Nephron (organoid): Measurements from ENCODE around the gene DACT2.

Source experiments
- H3K27ac Mint-ChIP-seq, 3 experiments: 2 replicates each; pipeline ENCODE4 v1.8.0; 2020; ENCODE audit warnings: mixed read lengths in 3 of 3, mild to moderate bottlenecking in 2 of 3, moderate library complexity in 1 of 3
- H3K27me3 Mint-ChIP-seq: 2 replicates; pipeline ENCODE4 v1.8.0; 2021; ENCODE audit warnings: low read depth, mild to moderate bottlenecking, moderate library complexity, mixed read lengths
- H3K36me3 Mint-ChIP-seq: 2 replicates; pipeline ENCODE4 v1.8.0; 2020; ENCODE audit warnings: low read depth, mixed read lengths
- H3K4me1 Mint-ChIP-seq: 2 replicates; pipeline ENCODE4 v1.8.0; 2020; ENCODE audit warnings: mixed read lengths
- H3K4me3 Mint-ChIP-seq, 3 experiments: 2 replicates each; pipeline ENCODE4 v1.8.0; 2020; ENCODE audit warnings: mild to moderate bottlenecking in 3 of 3, mixed read lengths in 3 of 3, moderate library complexity in 2 of 3
- H3K9me3 Mint-ChIP-seq: 2 replicates; pipeline ENCODE4 v1.8.0; 2020; ENCODE audit warnings: mixed read lengths
- TF ChIP-seq, protein P1 (sequence below), 3 experiments: fragments of 200-600 bp; sonication (generic); IDR thresholded peaks; one replicate each; pipeline ENCODE4 v1.5.0; 2021; ENCODE audit warnings: antibody characterized with exemption in 3 of 3; ENCODE audit not compliant: unreplicated experiment in 3 of 3

Gene DACT2

DNA sequence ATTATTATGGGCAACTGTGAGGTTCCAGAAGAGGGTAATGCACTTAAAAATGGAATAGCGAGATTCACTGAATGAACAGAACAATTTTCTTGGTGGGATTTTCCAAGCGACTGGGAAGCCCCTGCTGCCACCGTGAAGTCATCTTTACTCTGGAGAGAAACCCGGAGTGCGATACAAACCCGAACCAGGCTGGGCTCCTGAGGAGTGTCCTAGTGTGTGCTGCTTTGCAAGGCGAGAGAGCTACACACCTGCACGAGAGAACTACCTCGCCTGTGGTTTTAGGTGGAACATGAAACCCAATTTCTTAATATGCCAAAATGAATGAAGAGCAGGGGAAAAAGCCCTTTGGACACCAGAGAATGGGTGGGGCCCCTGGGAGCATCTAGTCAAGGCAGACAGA lies 33.5 kb upstream of the DACT2 start:
- Mint-ChIP-seq H3K27ac (no peak overlapping the region), H3K4me3 (no peak overlapping the region), H3K27me3 (peaks cover 15% of the 10 kb centered on the region), H3K9me3 (peaks cover 23% of the 10 kb centered on the region), H3K4me1 (peaks cover 15% of the 10 kb centered on the region), H3K36me3 (no peaks in the 10 kb centered on the region)
- TF ChIP-seq, protein P1, sequence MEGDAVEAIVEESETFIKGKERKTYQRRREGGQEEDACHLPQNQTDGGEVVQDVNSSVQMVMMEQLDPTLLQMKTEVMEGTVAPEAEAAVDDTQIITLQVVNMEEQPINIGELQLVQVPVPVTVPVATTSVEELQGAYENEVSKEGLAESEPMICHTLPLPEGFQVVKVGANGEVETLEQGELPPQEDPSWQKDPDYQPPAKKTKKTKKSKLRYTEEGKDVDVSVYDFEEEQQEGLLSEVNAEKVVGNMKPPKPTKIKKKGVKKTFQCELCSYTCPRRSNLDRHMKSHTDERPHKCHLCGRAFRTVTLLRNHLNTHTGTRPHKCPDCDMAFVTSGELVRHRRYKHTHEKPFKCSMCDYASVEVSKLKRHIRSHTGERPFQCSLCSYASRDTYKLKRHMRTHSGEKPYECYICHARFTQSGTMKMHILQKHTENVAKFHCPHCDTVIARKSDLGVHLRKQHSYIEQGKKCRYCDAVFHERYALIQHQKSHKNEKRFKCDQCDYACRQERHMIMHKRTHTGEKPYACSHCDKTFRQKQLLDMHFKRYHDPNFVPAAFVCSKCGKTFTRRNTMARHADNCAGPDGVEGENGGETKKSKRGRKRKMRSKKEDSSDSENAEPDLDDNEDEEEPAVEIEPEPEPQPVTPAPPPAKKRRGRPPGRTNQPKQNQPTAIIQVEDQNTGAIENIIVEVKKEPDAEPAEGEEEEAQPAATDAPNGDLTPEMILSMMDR (IDR thresholded peaks at IDR 0.05; ENCODE audit: unreplicated experiment in 3 of 3): no peak

DNA sequence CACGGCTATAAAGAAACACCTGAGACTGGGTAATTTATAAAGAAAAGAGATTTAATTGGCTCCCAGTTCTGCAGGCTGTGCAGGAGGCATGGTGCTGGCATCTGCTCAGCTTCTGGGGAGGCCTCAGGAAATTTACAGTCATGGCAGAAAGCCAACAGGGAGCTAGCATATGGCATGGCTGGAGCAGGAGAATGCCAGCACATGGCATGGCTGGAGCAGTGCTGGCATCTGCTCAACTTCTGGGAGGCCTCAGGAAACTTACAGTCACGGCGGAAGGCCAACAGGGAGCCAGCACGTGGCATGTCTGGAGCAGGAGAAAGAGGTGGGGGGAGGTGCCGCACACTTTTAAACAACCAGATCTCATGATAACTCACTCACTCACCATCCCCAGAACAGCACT lies 32.5 kb upstream of the DACT2 start:
- no peak overlapping the region for H3K27ac Mint-ChIP-seq
- H3K4me3 Mint-ChIP-seq: no peak overlapping the region
- H3K9me3 Mint-ChIP-seq: peaks cover 23% of the 10 kb centered on the region
- TF ChIP-seq, protein P1 (IDR thresholded peaks at IDR 0.05; ENCODE audit: unreplicated experiment in 3 of 3): no peak
- H3K27me3 Mint-ChIP-seq: peaks cover 16% of the 10 kb centered on the region
- H3K4me1 Mint-ChIP-seq: peaks cover 15% of the 10 kb centered on the region
- H3K36me3 Mint-ChIP-seq: no peaks in the 10 kb centered on the region

DNA sequence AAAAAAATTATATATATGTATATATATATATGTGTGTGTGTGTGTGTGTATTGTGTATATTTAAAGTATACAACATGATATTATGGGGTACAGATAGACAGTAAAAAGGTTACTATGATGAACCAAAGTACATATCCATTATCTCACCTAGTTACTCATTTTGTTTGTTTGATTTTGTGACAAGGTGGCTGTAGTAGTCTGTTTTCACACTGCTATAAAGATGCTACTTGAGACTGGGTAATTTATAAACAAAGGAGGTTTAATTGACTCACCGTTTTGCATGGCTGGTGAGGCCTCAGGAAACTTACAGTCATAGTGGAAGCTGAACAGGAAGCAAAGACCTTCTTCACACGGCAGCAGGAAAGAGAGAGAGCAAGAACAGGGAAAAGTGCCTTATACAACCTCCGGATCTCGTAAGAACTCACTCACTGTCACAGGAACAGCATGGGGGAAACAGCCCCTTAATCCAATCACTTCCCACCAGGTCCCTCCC lies 30.2 kb upstream of the DACT2 start:
- H3K4me1 Mint-ChIP-seq: peaks cover 9% of the 10 kb centered on the region
- no peak overlapping the region for H3K4me3 Mint-ChIP-seq
- peaks cover 21% of the 10 kb centered on the region for H3K27me3 Mint-ChIP-seq
- H3K36me3 Mint-ChIP-seq: no peaks in the 10 kb centered on the region
- TF ChIP-seq, protein P1 (IDR thresholded peaks at IDR 0.05; ENCODE audit: unreplicated experiment in 3 of 3): no peak
- H3K27ac Mint-ChIP-seq: no peak overlapping the region
- peaks cover 21% of the 10 kb centered on the region for H3K9me3 Mint-ChIP-seq

DNA sequence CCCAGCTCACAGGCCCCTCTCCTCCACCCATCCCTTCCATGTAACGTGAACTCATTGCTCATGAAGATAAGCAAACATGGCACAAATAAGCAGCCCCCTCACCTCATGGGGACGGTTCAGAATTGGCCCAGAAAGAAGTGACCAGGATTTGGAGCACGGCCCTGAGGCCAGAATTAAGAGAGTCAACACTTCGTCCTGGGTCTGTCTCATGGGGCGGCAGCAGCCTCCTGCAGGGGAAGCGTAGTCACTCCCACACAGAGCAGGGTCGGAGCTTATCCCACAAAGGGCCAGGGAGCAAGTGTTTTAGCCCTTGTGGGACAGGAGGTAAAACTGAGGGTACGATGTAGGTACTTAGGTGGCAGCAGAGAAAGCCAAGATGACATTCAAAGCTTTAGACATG lies 28.6 kb upstream of the DACT2 start:
- TF ChIP-seq, protein P1 (IDR thresholded peaks at IDR 0.05; ENCODE audit: unreplicated experiment in 3 of 3): no peak
- Mint-ChIP-seq H3K27me3 (peaks cover 26% of the 10 kb centered on the region), H3K36me3 (no peaks in the 10 kb centered on the region), H3K27ac (no peak overlapping the region), H3K4me3 (no peak overlapping the region), H3K4me1 (peaks cover 18% of the 10 kb centered on the region), H3K9me3 (peaks cover 21% of the 10 kb centered on the region)

DNA sequence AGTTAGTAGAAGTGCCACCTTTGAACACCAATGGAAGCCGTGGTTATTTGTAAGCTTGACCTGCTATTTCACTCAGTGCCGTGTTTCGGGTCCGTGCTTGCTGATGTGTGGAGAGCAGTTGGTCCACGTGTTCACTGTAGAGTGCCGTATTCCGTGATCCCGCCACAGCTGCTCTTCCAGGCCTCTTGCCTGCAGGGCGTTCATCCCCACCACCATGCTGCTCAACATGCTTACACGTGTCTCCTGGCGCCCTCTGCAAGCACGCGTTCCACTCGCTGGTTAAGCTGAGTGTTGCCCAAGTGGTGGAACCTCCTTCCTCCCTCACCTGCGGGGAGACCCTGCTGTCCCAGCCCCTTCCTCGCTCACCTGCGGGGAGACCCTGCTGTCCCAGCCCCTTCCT lies 28.0 kb upstream of the DACT2 start:
- Mint-ChIP-seq H3K4me3 (no peak overlapping the region), H3K4me1 (peaks cover 18% of the 10 kb centered on the region), H3K36me3 (no peaks in the 10 kb centered on the region), H3K9me3 (peaks cover 21% of the 10 kb centered on the region), H3K27me3 (peaks cover 29% of the 10 kb centered on the region), H3K27ac (peak overlapping the region in 1 of 3 experiments; percentile 68)
- TF ChIP-seq, protein P1 (IDR thresholded peaks at IDR 0.05; ENCODE audit: unreplicated experiment in 3 of 3): no peak

DNA sequence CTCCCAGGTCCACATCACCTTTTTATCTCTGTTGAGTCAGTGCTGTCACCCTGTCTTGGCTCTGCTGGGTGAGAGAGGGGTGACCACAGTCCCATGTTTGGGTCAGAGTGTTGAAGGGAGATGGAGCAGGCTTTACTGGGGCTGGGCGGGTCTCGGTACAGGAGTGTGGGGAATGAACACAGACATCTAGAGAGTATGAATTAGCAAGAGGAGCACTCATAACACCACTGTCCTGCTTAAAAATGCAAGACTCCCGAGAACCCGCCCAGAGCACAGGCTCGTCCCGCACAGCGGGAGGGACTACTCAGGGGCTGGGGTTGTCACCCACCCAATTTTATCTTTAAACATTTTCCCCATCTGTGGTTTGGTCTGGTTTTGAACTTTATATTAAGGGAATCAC lies 27.5 kb upstream of the DACT2 start:
- peaks cover 18% of the 10 kb centered on the region for H3K4me1 Mint-ChIP-seq
- peak overlapping the region in 1 of 3 experiments; percentile 68 for H3K27ac Mint-ChIP-seq
- TF ChIP-seq, protein P1 (IDR thresholded peaks at IDR 0.05; ENCODE audit: unreplicated experiment in 3 of 3): no peak
- H3K36me3 Mint-ChIP-seq: no peaks in the 10 kb centered on the region
- H3K27me3 Mint-ChIP-seq: peaks cover 31% of the 10 kb centered on the region
- no peak overlapping the region for H3K4me3 Mint-ChIP-seq
- peaks cover 21% of the 10 kb centered on the region for H3K9me3 Mint-ChIP-seq
